ENCODE results near the gene RPS21. TPM values are rescaled to one million over a fixed set of nuclear protein-coding genes. Genes with fewer than 3 reads are reported as not detected.

The RPS21 gene
- polyA plus RNA-seq, 3 donors, result 745 to 942 (median 879) TPM

DNA sequence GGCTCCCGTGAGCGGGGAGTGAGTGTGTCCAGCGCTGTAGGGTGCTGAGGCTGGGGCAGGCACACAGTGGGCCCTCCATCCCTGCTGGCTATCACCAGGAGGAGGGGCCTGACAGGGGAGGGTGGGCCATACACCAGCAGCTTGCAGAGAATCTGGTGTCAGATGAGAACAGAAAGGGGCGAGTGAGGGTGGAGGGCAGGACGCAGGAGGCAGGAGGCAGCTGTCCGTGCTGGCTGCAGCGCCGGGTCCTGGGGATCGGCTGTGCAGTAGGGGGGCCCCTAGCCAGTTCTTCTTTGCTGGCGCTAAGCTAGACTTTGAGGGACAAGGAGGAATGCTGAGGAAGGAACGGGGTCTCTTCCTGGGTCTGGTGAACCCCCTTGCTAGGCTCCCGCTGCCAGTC lies 21.7 kb downstream of the RPS21 start:
- DNase-seq (ENCODE audit: low read depth in 3 of 3, low spot score in 2 of 3), result no peak

DNA sequence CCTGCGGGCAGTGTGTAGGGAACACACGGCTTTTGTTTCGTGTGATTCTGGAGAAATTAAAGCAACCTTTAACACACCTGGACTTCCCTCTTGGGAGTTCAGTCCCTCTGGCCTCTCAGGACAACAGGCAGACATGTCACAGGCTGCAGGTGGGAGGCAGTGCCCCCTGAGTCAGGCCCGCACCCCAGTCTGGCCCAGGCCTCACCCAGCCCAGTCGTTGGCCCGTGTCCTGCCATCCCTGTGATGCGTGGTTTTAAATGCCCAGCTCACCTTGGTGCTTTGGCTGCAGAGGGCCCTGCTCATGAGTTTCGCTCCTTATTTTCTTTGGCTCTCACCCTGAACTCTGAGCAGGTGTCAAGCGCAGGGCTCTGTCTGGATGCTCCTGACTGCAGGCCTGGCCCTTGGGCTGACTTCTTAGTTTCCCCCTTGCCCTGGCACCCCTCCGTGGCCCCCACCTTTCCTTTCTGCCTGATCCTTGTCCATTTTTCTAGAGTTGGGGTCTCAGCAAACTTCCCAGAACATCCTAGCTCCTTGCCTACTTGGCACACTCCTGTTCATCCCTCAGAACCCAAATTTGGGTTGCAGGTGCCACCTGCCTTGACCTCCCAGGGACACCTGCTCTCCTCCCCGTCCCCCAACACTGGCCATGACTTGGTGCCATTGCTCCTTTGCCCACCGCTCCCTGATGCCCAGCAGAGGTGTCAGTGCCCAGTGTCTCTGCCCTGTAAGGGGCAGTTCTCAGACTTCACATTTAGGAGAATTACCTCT lies 22.4 kb downstream of the RPS21 start:
- DNase-seq (ENCODE audit: low read depth in 3 of 3, low spot score in 2 of 3), result no peak

DNA sequence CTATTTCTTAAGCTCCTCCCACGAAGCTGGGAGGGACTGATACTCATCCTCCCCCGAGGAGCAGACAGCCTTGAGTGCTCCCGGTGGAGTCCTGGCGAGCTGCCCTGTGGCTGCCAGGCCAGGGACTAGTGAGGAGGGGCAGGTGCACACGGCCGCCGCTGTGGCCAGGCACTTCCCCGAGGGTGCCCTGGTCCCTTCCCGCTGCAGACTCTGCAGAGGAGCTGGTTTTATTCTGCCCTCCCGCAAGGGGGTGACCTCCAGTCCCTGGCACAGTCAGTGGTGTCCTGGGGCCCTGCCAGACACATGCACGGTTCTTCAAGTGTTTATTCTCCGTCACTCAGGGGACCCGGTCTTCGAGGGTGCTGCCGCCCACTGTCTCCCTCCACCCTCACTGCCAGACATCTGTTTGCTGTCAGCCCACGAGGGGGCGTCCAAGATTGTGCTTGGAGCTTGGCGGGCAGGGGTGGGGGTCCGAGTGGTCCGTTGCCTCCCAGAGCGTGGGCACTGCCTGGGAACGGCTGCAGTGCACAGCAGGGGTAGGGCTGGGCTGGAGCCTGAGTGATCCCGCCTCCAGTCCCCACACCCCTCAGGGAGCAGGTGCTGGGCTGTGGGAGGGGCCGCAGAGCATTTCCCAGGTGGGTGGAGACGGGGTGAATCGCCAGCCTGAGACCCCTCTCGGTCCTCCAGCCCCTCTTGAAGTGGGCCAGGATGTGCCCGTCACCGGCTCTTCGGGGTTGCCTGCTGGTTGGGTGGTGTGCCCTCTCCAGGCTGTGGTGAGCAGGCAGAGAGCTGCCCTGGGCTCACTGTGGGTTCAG lies 23.2 kb downstream of the RPS21 start:
- peak in 1 of 3 donors; percentile 37 for DNase-seq (ENCODE audit: low read depth in 3 of 3, low spot score in 2 of 3)

DNA sequence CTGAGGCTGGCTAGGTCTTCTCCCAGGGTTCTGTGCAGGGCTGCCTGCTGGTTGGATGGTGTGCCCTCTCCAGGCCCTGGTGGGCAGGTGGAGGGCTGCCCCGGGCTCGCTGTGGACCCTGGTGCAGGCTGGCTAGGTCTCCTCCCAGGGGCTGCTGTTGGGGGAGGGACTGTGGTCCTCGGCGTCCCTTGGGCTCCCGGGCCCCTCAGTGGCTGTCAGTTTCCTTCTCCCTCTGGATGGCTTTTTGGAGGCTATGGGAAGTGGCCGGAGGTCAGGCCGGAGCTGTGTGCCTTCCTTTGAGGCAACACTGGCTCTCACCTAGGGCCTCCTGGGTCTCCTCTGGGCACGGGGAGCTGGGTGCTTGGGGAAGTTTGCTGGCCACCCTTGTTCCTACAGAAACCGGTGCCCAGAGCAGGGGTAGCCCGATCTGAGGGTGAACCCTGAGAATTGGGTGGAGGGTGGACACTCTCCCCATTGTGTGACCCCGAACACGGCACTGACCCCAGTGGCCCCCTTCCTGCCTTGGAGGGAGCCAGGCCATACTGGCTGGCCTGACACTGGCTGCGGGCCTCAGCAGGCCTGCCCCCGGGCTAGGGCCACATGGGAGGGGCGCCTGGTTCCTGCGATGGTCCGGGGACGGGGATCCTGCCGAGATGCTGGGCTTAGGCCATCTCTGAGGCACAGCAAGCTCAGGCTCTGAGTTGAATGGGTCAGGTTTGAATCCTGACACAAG lies 24.0 kb downstream of the RPS21 start:
- no peak for DNase-seq (ENCODE audit: low read depth in 3 of 3, low spot score in 2 of 3)

DNA sequence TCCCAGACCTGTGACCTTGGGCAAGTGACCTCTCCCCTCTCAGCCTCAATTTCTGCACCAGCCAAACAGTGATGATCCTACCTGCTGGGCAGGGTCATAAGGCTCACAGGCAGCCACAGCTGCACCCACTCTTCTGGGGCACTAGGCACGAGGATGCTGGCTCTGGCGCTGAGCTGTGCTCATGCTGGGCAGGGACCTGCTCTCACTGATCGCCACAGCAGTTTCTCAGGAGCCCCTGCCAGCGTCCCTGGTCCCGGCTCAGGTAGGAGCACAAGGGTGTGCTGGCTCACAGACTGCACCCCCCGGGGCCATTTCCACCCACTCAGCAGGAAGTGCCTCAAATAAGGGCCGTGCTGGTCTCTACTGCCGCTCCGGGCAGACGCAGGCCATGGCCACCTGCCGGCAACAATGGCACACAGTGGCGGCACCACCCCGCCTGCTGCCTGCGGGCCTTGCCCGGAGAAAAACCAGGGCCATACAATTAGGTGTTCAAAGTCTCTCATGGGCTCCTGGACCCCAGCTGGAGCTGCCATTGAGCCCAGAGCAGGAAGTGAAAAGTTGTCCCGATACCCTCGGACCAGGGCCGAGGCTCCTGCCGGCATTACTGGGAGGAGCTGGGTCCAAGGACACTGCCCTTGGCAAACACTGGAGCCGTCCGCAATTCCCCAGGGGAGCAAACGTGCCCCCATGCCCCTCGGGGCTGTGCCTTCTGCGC lies 24.7 kb downstream of the RPS21 start:
- no peak for DNase-seq (ENCODE audit: low read depth in 3 of 3, low spot score in 2 of 3)

DNA sequence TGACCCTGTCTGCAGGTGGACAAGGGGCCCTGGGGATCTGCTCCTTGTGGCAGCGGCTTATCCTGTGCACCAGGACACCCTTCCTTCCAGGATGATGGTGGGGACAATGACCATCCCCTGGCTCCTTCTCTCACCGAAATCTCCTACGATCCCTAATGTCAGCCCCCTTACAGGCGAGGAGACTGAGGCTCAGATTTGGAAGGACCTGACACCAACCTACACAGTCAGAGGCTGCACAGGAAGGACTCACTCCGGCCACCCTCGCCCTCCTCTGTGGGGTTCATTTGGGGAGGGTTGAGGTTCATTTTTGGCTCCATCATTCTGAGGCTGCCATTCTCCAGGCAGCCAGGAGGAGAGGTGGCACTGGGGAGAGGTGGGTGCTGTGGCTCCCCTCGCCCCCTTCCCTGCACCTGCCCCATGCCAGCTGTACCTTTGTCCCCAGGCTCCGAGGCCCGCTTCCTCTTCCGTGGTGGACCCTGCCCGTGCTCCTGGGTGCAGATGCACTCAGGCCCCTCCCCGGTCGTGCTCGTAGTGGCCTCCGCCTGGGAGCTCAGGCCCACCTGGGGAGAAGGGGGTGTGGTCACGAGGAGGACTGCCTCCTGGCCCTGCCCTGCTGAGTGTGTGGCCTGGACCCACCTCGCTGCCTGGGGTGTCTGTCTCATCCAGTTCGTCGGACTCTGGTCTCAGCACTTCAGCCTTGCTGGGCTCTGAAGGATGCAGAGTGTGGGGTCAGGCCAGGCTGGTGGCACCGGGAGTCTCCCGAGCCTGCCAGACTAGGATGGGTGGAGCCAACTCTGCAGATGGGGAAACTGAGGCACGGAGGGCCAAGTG lies 25.5 kb downstream of the RPS21 start:
- DNase-seq (ENCODE audit: low read depth in 3 of 3, low spot score in 2 of 3), result no peak

DNA sequence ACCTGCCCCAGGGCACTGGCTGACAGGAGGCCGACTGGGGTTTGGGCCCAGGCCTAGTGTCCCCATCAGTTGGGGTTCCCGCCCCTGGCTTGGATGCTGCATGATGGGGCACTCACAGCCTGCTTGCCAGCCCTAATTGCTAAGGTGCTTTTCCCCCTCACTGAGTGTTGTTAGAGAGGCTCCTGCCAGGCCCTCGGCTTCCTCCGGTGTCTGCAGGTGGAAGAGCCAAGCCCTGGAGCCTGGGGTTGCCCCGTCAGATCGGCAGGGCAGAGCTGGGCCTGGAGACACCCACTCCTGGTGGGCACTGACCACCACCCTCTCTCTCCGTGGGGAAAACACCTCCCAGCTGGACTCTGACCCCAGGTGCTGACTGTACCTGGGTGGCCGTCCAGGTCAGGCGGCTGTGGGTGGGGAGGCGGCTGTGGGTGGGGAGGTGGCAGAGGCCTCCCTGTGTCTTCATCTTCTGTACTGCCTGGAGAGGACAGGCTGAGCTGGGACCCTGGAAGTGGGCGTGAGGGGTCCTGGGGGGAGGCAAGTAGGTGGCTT lies 26.2 kb downstream of the RPS21 start:
- DNase-seq (ENCODE audit: low read depth in 3 of 3, low spot score in 2 of 3), result no peak

DNA sequence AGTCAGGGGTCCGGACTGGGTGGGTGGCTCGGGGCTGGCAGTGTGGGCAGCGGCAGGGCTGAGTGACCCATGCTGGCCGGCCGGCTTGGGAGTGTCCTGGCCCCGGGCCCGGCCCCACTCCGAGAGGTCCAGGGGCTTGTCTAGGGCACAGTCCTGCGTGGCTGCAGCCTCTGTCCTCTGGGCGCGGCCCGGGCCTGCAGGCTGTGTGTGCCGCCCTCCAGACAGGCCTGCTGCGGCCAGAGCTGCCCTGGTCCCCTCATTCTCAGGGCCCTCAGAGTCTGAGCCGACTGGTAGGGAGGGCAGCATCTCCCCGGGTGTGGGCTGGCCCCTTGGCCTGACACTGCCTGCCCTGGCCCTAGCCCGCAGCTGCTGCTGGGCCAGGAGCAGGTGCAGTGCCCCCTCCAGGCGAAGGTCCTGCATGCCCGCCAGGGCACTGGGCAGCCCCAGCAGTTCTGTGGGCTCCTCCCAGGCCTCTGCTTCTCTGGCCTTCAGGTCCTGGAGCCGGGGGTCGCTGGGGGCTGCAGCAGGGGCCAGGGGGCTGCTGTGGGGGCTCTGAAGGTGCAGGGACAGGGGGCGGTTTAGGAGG lies 27.1 kb downstream of the RPS21 start:
- no peak for DNase-seq (ENCODE audit: low read depth in 3 of 3, low spot score in 2 of 3)

DNA sequence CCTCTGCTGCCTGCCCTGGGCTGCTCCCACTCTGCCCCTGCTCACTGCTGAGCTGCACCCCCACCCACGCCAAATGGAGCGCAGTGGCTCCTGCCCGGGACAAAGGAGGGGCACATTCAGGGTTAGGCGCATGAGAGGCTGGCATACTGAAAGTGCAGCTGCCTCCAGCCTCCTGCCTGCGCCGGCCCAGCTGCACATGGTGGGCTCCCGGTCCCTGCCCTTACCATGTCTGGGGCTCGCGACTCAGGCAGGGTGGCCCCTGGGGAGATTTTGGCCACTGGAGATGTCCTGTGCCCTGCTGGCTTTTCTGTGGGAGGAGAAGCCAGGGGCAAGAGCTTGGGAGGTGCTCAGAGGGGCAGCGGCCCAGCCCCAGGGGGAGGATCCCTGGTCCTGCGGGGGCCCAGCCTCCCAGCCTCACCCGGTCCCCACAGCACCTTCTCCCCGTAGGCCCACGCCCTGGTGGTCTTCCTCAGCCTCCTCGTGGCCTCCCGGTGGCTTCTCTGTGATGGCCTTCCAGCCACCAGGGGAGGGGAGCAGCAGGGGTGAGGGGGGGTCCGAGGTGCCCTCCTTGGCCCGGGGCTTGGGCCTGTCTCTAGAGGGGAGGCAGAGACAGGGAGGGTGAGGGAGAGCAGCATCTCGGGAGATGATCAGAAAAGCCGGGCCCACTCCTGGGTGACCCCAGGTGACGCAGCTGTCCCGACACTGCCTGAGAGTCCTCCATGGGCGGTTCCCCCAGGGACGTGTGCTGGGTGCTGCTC lies 28.6 kb downstream of the RPS21 start:
- DNase-seq (ENCODE audit: low read depth in 3 of 3, low spot score in 2 of 3), result no peak

DNA sequence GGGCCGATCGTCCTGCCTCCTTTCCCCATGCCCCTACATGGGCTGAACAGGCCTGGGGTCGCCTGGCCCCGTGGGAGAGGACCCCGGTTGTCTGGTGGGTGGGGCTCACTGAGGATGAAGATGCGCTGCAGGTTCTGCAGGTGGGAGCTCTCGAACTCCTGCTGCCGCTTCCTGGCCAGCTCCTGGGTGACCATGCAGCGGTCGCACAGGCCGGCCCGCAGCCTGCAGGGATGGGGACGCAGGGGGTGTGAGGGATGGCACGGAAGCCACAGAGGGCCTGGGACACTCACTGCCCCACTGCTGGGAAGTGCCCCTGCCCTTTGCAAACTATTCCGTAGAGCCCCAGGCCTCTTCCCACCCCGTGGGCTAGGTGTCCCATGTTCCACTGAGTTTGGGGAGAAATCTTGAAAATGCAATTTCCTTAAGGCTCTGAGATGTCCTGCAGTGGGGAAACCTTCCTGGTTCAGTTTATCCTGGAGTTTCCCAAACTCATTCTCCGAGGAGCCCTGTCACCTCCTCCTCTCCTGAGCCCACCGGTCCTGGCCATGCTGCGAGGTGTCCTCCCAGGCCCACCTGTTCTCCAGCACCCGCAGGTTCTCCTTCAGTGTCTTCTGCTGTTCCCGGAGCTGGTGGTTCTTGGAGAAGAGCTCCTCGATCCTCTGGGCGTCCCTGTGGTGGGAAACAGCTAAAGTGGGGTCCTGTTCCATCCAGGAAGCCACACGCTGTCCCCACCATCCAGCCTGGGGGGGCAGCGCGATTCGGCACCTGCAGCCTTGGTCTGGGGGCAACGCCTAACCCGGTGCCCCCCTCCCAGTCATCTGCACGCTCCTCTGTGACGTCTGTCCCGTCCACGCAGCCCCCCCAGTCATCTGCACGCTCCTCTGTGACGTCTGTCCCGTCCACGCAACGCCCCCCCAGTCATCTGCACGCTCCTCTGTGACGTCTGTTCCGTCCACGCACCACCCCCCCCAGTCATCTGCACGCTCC lies 30.0 kb downstream of the RPS21 start:
- DNase-seq (ENCODE audit: low read depth in 3 of 3, low spot score in 2 of 3), result no peak

DNA sequence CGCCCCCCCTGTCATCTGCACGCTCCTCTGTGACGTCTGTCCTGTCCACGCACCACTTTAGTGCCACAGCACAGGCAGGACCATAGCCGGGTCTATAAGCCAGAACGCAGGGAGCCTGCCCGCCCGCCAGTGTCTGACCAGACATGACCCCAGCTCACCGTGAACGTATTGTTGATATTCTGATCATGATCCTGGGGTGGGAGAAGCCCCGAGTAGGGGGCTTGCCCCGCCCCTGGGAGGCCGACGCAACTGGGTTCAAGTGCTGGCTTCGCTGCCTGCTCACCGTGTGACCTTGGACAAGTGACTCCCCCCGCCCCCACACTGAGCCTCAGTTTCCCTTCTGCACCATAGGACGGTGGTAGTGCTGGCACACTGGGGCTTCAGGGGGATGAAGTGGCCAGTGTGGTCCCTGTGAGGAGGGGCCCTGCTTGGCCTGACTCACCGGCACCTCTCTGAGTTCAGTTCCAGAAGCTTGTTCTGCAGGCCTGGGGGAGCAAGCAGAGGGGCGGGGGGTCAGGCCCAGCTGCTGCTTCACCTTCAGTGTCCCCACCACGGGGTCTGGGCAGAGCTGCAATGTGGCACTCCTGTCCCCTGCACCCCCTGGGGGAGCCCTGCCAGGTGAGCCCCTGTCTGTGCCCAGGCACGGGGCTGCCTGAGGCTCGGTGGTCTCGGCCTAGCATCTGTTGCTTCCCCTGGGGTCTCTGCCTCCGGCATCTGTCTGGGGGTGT lies 31.2 kb downstream of the RPS21 start:
- DNase-seq (ENCODE audit: low read depth in 3 of 3, low spot score in 2 of 3), result no peak

DNA sequence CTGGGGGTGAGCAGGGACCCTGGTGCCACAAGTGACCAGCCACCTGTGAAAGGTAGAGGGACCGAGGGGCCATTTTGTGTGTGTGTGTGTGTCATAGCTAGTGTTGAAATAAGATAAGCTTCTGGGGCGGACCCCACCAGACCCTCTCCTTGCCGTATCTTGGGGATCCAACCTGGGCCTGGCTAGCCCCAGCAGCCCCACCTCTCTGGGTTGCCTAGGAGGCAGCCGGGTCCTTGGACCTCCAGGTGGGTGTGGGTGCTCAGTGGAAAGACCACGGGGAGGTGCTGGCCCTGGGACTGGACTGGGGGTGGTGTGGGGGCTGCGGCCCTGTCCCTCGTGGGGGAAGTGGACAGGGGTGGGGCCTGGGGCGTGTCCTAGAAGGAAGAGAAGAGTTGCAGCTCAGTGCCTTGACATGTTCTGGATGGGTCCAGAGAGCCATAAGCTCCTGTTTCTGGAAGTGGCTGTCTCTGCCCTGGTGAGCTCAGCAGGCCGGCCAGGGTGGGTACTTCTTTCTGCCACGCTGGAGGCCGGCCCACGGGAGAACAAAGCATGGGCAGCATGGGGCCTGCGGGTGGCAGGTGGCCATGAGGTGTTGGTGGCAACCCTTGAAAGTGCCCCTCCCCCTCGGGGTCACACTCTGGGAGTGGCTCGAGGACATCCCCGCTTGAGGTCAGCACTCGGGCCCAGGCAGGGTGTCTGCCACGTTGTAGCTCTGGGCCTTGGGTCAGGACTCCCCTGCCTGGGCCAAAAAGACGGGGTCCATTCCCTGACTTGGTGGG lies 32.0 kb downstream of the RPS21 start:
- DNase-seq (ENCODE audit: low read depth in 3 of 3, low spot score in 2 of 3), result no peak

DNA sequence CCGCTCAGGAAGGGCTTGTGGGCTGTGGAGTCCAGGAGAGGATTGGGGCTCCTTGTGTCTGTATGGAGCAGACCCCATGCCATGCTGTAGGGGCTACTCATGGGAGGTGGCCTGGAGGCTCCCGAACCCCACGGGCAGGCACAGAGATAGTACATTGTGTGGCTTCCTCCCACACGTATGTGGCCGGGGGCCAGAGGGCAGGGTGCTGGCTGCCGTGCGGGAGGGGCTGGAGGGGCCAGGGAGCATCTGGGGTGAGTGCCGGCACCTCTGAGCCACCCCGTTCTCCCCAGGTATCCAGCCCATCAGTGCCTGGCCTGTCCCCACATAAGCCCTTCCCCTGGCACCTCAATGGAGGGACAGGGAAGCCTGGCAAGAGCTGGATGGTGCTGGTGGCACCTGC lies 32.9 kb downstream of the RPS21 start:
- no peak for DNase-seq (ENCODE audit: low read depth in 3 of 3, low spot score in 2 of 3)

DNA sequence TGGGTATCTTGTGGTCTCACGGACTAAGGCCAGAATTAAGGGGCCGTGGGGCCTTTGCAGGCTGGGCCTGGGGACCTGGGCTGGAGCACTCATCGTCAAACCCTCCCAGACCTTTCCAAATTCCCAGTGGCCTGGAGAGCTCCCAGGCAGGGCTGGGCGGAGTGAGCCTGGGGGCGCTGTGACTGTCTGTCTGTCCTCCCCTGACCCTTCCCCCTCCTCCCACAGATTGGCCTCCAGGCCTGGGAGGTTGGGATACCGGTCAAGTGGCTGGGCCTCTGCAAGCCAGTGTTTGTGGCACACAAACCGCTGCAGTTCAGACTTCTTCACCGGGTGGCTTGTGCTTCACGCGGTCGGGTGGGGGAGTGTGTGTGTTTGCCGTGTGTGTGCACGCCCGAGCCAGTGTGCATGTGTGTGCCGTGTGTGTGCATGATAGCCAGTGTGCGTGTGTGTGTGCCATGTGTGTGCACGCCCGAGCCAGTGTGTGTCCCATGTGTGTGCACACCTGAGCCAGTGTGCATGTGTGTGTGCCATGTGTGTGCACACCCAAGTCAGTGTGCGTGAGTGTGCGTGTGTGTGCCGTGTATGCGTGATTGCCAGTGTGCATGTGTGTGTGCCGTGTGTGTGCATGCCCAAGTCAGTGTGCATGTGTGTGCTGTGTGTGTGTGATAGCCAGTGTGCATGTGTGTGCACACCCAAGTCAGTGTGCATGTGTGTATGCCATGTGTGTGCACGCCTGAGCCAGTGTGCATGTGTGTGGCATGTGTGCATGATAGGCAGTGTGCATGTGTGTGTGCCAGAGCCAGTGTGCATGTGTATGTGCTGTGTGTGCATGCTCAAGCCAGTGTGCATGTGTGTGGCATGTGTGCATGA lies 34.2 kb downstream of the RPS21 start:
- DNase-seq (ENCODE audit: low read depth in 3 of 3, low spot score in 2 of 3), result no peak

DNA sequence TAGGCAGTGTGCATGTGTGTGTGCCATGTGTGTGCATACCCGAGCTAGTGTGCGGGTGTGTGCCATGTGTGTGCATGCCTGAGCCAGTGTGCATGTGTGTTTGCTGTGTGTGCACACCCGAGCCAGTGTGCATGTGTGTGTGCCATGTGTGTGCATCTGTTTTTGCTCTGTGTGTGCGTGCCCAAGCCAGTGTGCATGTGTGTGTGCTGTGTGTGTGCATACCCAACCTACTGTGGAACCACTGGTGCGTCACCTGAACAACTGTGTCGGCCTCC lies 34.8 kb downstream of the RPS21 start:
- DNase-seq (ENCODE audit: low read depth in 3 of 3, low spot score in 2 of 3), result no peak
